GM23338 (cell line): ENCODE data around the gene NDUFS7. TPM values are rescaled to one million over a fixed set of nuclear protein-coding genes. Genes with fewer than 3 reads are reported as not detected.

Experiments
- ATAC-seq: fragments of 200-7000 bp; cut with Tn5 transposase; 3 replicates; pipeline ENCODE4 v1.9.1; 2020
- DNase-seq: peaks from one replicate; pipeline ENCODE4 v3.0.0-alpha.2; 2015; ENCODE audit warnings: low spot score
- H2AFZ ChIP-seq: fragments of 200-600 bp; sonication (generic); 2 replicates; pipeline ENCODE4 v1.8.0; 2016; ENCODE audit warnings: antibody characterized with exemption, mild to moderate bottlenecking, moderate library complexity
- H3F3A ChIP-seq: fragments of 200-600 bp; sonication (generic); replicated peaks from 2 replicates; pipeline ENCODE4 v1.8.0; 2017; ENCODE audit warnings: antibody characterized with exemption, mixed run types, low read depth
- H3K27ac ChIP-seq: fragments of 200-600 bp; sonication (generic); 2 replicates; pipeline ENCODE4 v1.6.1; 2016; ENCODE audit warnings: low read depth
- H3K27me3 ChIP-seq: fragments of 200-600 bp; sonication (generic); 2 replicates; pipeline ENCODE4 v1.8.0; 2016; ENCODE audit warnings: mild to moderate bottlenecking, mixed run types, moderate library complexity; ENCODE audit not compliant: insufficient read depth
- H3K36me3 ChIP-seq: fragments of 200-600 bp; sonication (generic); 2 replicates; pipeline ENCODE4 v1.8.0; 2016; ENCODE audit warnings: mild to moderate bottlenecking; ENCODE audit not compliant: insufficient read depth
- H3K4me1 ChIP-seq: fragments of 200-600 bp; sonication (generic); 2 replicates; pipeline ENCODE4 v1.8.0; 2016; ENCODE audit warnings: mild to moderate bottlenecking, moderate library complexity; ENCODE audit not compliant: insufficient read depth
- H3K4me2 ChIP-seq: fragments of 200-600 bp; sonication (generic); 2 replicates; pipeline ENCODE4 v1.7.1; 2017; ENCODE audit warnings: mixed run types
- H3K4me3 ChIP-seq: fragments of 200-600 bp; sonication (generic); 2 replicates; pipeline ENCODE4 v1.6.1; 2016; ENCODE audit warnings: mixed run types
- H3K79me2 ChIP-seq: fragments of 200-600 bp; sonication (generic); replicated peaks from 2 replicates; pipeline ENCODE4 v1.8.0; 2017; ENCODE audit warnings: mild to moderate bottlenecking; ENCODE audit not compliant: insufficient read depth
- H3K9me2 ChIP-seq: fragments of 200-600 bp; sonication (generic); 2 replicates; pipeline ENCODE4 v1.8.0; 2017; ENCODE audit not compliant: insufficient read depth
- H4K20me1 ChIP-seq: fragments of 200-600 bp; sonication (generic); replicated peaks from 2 replicates; pipeline ENCODE4 v1.8.0; 2017; ENCODE audit warnings: mild to moderate bottlenecking; ENCODE audit not compliant: insufficient read depth
- H3K27ac Mint-ChIP-seq: 2 replicates; pipeline ENCODE4 v1.8.0; 2020; ENCODE audit warnings: inconsistent platforms, mild to moderate bottlenecking, moderate library complexity, mixed read lengths
- H3K27me3 Mint-ChIP-seq: 3 replicates; pipeline ENCODE4 v1.8.0; 2022; ENCODE audit warnings: low read depth, mild to moderate bottlenecking, moderate library complexity, mixed read lengths, inconsistent platforms; ENCODE audit not compliant: insufficient read depth, poor library complexity
- H3K36me3 Mint-ChIP-seq: 3 replicates; pipeline ENCODE4 v1.8.0; 2021; ENCODE audit warnings: low read depth, mild to moderate bottlenecking, inconsistent platforms, moderate library complexity, mixed read lengths
- H3K4me1 Mint-ChIP-seq: 3 replicates; pipeline ENCODE4 v1.8.0; 2020; ENCODE audit warnings: mild to moderate bottlenecking, inconsistent platforms, mixed read lengths
- H3K4me3 Mint-ChIP-seq: 3 replicates; pipeline ENCODE4 v1.8.0; 2021; ENCODE audit warnings: moderate library complexity, mild to moderate bottlenecking, inconsistent platforms, mixed read lengths
- H3K9me3 Mint-ChIP-seq: 3 replicates; pipeline ENCODE4 v1.8.0; 2020; ENCODE audit warnings: moderate library complexity, mild to moderate bottlenecking, inconsistent platforms, mixed read lengths
- EZH2 ChIP-seq: fragments of 200-600 bp; sonication (generic); IDR thresholded peaks from one replicate; pipeline ENCODE4 v1.8.0; 2017; ENCODE audit warnings: antibody characterized with exemption, mild to moderate bottlenecking, low read depth; ENCODE audit not compliant: unreplicated experiment
- JUNB ChIP-seq: IDR thresholded peaks from one replicate; pipeline ENCODE4 v1.6.1; 2016; ENCODE audit warnings: antibody characterized with exemption; ENCODE audit not compliant: unreplicated experiment
- STAT1 ChIP-seq: IDR thresholded peaks from one replicate; pipeline ENCODE4 v1.6.1; 2016; ENCODE audit warnings: antibody characterized with exemption; ENCODE audit not compliant: unreplicated experiment
- ZNF114 ChIP-seq: fragments of 250-450 bp; sonication (Bioruptor Pico); IDR thresholded peaks from 2 replicates; pipeline ENCODE4 v1.5.0; 2020; ENCODE audit warnings: mild to moderate bottlenecking, moderate library complexity
- ZNF331 ChIP-seq: fragments of 250-450 bp; sonication (Bioruptor Pico); IDR thresholded peaks from 2 replicates; pipeline ENCODE4 v1.5.0; 2020; ENCODE audit warnings: low read depth, mild to moderate bottlenecking, moderate library complexity
- polyA plus RNA-seq: library from polyadenylated mRNA; unstranded; fragments of >200 nt; fragmentation: Nextera tagmentation; extraction: Ambion mirVana; gene quantifications from 2 replicates; pipeline ENCODE4 v1.2.1, GENCODE V29; 2016
- total RNA-seq: library from RNA; depleted of rRNA; stranded (reverse); fragments of >200 nt; shearing (Covaris generic); gene quantifications from 2 replicates; pipeline ENCODE4 v1.2.3, GENCODE V29; 2014
- TF ChIP-seq, protein P1 (sequence below): IDR thresholded peaks from one replicate; pipeline ENCODE4 v1.6.1; 2018; ENCODE audit warnings: antibody characterized with exemption; ENCODE audit not compliant: unreplicated experiment
- TF ChIP-seq, protein P2 (sequence below): fragments of 250-450 bp; sonication (Bioruptor Pico); IDR thresholded peaks from 2 replicates; pipeline ENCODE4 v1.5.0; 2020; ENCODE audit warnings: mild to moderate bottlenecking, moderate library complexity

The NDUFS7 gene
- total and polyA plus RNA-seq, 2 experiments from 2014 or later, result 132 to 203 TPM

DNA sequence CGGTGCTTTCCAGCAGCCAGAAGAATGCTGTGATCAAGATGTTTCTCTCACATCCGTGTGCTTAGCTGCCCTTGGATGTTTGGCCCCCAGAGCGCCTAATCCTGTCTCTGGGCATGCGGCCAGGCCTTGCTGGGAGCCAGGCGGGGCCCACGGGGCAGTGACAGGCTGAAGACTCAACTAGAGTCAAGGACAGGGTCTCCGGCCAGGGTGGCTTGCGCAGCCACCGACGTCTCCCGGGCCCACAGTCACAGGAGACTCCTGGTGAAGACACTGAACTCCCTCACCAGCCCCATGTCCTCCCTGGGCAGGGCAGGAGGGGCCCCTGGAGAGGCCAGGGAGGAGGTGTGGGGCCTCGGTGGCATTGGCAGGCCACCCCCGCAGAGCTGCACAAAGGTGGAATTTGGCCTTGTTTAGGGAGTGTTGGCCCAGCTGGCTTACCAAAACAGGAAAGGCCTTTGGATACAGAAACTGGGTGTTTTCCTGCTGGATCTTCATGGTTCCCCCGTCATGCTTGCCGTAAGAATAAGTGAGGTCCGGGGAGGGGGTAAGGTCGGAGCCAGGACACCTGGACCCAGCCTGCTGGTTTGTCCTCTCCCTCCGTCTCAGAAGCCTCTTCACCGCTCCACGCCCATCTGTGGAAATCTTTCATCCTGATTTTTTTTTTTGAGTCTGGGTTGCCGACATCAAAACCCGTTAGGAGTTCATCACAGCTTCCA is 10.0 kb upstream of the NDUFS7 start:
- Mint-ChIP-seq H3K9me3 (no peaks in the 10 kb centered on the region), H3K4me3 (no peak overlapping the region), H3K36me3 (peaks cover 66% of the 10 kb centered on the region), H3K27me3 (peaks cover 6% of the 10 kb centered on the region), H3K27ac (no peak overlapping the region; the same call in 1 of the 2 replicates), H3K4me1 (no peaks in the 10 kb centered on the region)
- Histone ChIP-seq H3F3A (peaks cover 20% of the 10 kb centered on the region), H2AFZ (no peak overlapping the region), H4K20me1 (peaks cover 8% of the 10 kb centered on the region; the same call in 1 of the 2 replicates), H3K79me2 (no peaks in the 10 kb centered on the region), H3K4me3 (no peak overlapping the region), H3K4me2 (no peak overlapping the region), H3K36me3 (peaks cover 7% of the 10 kb centered on the region), H3K4me1 (no peaks in the 10 kb centered on the region), H3K9me2 (no peaks in the 10 kb centered on the region), H3K27me3 (no peaks in the 10 kb centered on the region), H3K27ac (0 out of 2 replicates have a peak overlapping the region, but pooled peaks have one; percentile 19)
- no peak for TF ChIP-seq EZH2
- no peak for TF ChIP-seq ZNF114 (CRISPR knock-in tag)
- no peak for TF ChIP-seq ZNF331 (CRISPR knock-in tag)
- TF ChIP-seq, protein P1, sequence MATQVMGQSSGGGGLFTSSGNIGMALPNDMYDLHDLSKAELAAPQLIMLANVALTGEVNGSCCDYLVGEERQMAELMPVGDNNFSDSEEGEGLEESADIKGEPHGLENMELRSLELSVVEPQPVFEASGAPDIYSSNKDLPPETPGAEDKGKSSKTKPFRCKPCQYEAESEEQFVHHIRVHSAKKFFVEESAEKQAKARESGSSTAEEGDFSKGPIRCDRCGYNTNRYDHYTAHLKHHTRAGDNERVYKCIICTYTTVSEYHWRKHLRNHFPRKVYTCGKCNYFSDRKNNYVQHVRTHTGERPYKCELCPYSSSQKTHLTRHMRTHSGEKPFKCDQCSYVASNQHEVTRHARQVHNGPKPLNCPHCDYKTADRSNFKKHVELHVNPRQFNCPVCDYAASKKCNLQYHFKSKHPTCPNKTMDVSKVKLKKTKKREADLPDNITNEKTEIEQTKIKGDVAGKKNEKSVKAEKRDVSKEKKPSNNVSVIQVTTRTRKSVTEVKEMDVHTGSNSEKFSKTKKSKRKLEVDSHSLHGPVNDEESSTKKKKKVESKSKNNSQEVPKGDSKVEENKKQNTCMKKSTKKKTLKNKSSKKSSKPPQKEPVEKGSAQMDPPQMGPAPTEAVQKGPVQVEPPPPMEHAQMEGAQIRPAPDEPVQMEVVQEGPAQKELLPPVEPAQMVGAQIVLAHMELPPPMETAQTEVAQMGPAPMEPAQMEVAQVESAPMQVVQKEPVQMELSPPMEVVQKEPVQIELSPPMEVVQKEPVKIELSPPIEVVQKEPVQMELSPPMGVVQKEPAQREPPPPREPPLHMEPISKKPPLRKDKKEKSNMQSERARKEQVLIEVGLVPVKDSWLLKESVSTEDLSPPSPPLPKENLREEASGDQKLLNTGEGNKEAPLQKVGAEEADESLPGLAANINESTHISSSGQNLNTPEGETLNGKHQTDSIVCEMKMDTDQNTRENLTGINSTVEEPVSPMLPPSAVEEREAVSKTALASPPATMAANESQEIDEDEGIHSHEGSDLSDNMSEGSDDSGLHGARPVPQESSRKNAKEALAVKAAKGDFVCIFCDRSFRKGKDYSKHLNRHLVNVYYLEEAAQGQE, result no peak
- TF ChIP-seq STAT1, result no peak
- no peak for TF ChIP-seq JUNB
- DNase-seq, result no peak
- ATAC-seq, result no peak

DNA sequence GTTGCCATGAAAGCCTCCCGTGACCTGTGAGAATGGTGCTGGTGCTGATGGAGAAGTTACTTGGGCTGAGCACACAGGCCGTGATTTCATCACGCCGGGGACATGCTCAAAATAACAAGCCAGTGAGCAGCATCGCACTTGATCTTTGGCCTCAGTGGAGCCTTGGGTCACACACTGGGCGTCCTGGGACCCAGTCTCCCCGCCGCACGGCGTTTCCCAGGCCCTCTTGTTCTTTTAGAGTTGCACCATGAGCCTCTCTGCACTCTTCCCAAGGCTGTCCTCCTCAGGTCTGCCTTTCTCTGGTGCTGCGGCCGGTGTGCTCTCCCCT is 9.5 kb upstream of the NDUFS7 start:
- 0 out of 2 replicates have a peak overlapping the region, but pooled peaks have one; percentile 19 for H3K27ac ChIP-seq
- H4K20me1 ChIP-seq, result peaks cover 8% of the 10 kb centered on the region; the same call in 1 of the 2 replicates
- TF ChIP-seq, protein P1, result no peak
- TF ChIP-seq, protein P2, sequence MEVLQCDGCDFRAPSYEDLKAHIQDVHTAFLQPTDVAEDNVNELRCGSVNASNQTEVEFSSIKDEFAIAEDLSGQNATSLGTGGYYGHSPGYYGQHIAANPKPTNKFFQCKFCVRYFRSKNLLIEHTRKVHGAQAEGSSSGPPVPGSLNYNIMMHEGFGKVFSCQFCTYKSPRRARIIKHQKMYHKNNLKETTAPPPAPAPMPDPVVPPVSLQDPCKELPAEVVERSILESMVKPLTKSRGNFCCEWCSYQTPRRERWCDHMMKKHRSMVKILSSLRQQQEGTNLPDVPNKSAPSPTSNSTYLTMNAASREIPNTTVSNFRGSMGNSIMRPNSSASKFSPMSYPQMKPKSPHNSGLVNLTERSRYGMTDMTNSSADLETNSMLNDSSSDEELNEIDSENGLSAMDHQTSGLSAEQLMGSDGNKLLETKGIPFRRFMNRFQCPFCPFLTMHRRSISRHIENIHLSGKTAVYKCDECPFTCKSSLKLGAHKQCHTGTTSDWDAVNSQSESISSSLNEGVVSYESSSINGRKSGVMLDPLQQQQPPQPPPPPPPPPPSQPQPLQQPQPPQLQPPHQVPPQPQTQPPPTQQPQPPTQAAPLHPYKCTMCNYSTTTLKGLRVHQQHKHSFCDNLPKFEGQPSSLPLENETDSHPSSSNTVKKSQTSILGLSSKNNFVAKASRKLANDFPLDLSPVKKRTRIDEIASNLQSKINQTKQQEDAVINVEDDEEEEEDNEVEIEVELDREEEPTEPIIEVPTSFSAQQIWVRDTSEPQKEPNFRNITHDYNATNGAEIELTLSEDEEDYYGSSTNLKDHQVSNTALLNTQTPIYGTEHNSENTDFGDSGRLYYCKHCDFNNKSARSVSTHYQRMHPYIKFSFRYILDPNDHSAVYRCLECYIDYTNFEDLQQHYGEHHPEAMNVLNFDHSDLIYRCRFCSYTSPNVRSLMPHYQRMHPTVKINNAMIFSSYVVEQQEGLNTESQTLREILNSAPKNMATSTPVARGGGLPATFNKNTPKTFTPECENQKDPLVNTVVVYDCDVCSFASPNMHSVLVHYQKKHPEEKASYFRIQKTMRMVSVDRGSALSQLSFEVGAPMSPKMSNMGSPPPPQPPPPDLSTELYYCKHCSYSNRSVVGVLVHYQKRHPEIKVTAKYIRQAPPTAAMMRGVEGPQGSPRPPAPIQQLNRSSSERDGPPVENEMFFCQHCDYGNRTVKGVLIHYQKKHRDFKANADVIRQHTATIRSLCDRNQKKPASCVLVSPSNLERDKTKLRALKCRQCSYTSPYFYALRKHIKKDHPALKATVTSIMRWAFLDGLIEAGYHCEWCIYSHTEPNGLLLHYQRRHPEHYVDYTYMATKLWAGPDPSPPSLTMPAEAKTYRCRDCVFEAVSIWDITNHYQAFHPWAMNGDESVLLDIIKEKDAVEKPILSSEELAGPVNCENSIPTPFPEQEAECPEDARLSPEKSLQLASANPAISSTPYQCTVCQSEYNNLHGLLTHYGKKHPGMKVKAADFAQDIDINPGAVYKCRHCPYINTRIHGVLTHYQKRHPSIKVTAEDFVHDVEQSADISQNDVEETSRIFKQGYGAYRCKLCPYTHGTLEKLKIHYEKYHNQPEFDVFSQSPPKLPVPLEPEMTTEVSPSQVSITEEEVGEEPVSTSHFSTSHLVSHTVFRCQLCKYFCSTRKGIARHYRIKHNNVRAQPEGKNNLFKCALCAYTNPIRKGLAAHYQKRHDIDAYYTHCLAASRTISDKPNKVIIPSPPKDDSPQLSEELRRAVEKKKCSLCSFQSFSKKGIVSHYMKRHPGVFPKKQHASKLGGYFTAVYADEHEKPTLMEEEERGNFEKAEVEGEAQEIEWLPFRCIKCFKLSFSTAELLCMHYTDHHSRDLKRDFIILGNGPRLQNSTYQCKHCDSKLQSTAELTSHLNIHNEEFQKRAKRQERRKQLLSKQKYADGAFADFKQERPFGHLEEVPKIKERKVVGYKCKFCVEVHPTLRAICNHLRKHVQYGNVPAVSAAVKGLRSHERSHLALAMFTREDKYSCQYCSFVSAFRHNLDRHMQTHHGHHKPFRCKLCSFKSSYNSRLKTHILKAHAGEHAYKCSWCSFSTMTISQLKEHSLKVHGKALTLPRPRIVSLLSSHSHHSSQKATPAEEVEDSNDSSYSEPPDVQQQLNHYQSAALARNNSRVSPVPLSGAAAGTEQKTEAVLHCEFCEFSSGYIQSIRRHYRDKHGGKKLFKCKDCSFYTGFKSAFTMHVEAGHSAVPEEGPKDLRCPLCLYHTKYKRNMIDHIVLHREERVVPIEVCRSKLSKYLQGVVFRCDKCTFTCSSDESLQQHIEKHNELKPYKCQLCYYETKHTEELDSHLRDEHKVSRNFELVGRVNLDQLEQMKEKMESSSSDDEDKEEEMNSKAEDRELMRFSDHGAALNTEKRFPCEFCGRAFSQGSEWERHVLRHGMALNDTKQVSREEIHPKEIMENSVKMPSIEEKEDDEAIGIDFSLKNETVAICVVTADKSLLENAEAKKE (CRISPR knock-in tag), result no peak
- TF ChIP-seq EZH2 (no peak), ZNF114 (CRISPR knock-in tag) (no peak)

More for the DNA sequence above, 9.5 kb upstream of the NDUFS7 start:
- H3F3A ChIP-seq, result peaks cover 20% of the 10 kb centered on the region
- H3K79me2 ChIP-seq, result no peaks in the 10 kb centered on the region
- Mint-ChIP-seq H3K9me3 (no peaks in the 10 kb centered on the region), H3K27ac (no peak overlapping the region; the same call in 1 of the 2 replicates), H3K36me3 (peaks cover 63% of the 10 kb centered on the region), H3K4me1 (no peaks in the 10 kb centered on the region), H3K4me3 (no peak overlapping the region), H3K27me3 (peaks cover 6% of the 10 kb centered on the region)
- no peak for DNase-seq
- H2AFZ ChIP-seq, result no peak overlapping the region
- H3K9me2 ChIP-seq, result no peaks in the 10 kb centered on the region
- H3K4me2 ChIP-seq, result no peak overlapping the region
- peaks cover 7% of the 10 kb centered on the region for H3K36me3 ChIP-seq
- H3K27me3 ChIP-seq, result no peaks in the 10 kb centered on the region
- ATAC-seq, result no peak
- no peaks in the 10 kb centered on the region for H3K4me1 ChIP-seq
- no peak overlapping the region for H3K4me3 ChIP-seq
